ENCODE measurements around the gene SETD7.

DNA sequence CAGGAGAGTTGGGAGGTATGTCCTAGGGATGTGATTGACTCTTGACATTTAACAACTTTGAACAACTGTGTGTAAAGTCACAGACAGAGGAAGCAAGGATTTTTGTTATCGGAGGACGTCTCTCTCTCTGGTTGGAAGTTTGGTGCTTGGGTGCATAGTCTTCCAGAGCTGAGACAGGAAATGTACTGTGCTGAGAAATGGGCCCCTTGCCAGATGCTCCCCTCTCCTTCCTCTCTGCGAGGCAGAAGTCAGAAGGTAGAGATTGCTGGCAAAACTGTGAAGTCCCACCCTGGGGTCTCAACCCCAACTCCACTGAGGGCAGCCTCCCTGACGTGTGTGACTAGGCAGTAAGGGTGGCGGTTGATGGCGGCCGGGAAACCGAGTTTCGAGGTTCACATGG lies 49.2 kb downstream of the SETD7 start:
- TF ChIP-seq CTCF (IDR thresholded peaks at IDR 0.05) (no peak), EZH2 (IDR thresholded peaks at IDR 0.05) (no peak), EZH2phosphoT487 (IDR thresholded peaks at IDR 0.05) (no peak)

All from neural progenitor cell (in vitro differentiated cells).